Hematopoietic multipotent progenitor cell treated with erythropoietin and hydrocortisone succinate and interleukin-3 and kit ligand, for 17 days (in vitro differentiated cells): Measurements from ENCODE around the gene PCNP.
"Not testable (repeated sequence)": the region's sequence is repeated elsewhere in the genome, so short reads cannot be mapped to it uniquely, and the experiment has no call there.

Experiments used
- DNase-seq: peaks from one replicate; pipeline ENCODE4 v3.0.0-alpha.2; 2015; ENCODE audit warnings: low spot score

PCNP gene

DNA sequence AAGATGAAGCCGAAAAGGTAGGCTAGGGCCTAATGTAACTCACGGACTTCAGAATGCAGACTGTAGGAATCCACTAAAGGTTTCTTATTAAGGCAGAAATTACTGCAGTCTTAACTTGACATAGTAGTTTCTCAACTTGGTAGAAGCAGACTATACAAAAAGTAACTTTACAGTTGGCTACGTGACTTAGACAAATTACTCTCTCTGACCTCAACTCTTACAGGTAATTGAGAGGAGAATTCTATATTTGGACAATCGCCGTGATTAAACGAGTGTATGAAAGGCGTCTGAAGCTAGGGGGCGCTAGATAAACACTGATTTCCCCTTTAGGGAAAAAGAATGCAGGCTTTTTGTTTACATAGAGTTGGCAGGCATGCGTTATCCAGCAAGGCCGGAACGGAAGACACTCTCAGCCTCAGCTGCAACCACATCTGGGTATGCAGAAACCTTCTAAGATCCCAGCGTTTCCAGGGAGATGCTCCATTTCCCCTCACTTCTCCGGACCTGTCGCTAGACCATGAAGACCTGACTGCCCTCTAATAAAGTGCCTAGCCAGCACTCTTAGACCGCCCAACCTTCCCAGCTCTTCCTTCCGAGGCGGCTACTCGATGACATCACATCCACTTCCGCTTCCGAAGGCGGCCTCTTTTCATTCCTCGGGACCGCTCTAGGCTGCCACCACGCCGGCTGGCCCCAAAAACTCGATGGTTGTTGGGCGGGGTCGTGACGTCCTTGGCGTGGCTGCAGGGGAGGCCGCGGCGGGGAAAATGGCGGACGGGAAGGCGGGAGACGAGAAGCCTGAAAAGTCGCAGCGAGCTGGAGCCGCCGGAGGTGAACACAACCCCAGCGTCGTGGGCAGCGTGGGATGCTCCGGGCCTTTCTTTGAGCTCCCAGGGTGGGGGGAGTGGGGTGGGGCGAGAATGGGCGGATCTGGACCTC lies at the start of gene PCNP:
Gene PCNP, plus strand, starts transcription at position 732 of the 939 bp plus-strand sequence. Its CDS starts 36 bp downstream, at position 768.
- peak; percentile 99 for DNase-seq

DNA sequence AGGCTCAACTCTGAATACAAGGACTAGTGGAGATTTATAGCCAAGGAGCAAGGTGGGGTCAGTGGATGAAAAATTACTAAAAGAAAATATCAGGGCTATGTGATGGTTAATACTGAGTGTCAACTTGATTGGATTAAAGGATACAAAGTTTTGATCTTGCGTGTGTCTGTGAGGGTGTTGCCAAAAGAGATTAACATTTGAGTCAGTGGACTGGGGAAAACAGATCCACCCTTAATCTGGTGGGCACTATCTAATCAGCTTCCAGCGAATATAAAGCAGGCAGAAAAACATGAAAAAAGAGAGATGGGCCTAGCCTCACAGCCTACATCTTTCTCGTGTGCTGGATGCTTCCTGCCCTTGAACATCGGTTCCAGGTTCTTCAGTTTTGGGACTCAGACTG lies 46.5 kb upstream of the PCNP start:
- peak; percentile 41 for DNase-seq

- peak; percentile 20 for DNase-seq
Observed at GRCh38 chr3:101527906-101528305, 46.1 kb upstream of the PCNP start.

DNA sequence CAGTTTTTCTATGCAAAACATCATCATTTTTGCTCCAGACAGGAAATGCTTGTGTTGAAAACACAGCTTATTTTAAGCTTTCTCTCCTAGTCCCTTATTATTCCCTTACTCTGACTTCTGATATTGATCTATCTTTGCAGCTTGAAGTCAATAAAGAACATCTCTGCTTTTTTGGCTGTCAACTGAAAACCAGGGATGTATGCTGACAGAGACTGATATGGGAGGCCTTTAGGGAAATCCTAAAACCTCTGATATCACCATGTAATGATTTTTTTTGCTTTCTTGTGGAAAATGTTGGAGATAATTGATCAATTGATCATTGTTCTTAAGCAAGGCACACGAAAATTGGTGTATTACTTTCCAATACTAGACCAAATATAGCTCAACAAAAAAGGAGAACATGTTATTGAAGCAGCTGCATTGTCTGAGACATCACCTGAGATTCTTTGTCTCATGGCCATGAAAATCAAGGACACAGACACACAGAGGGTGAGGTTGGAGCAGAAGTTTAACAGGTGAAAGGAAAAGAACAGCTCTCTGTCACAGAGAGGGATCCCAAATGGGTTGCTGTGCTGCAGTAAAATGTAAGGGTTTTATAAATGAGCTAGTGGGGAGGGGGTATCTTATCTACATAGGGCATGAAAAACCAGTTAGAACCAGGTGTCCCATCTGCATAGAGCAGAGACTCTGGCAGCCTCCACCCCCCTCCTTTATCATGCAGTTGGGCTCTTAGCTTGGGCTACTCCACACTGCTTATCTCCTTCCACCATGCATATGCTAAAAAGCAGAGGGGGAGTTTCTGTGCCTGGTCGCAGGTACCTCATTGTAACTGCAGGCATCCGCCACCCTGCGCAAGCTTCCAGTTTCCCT lies 43.9 kb upstream of the PCNP start:
- peak; percentile 75 for DNase-seq

DNA sequence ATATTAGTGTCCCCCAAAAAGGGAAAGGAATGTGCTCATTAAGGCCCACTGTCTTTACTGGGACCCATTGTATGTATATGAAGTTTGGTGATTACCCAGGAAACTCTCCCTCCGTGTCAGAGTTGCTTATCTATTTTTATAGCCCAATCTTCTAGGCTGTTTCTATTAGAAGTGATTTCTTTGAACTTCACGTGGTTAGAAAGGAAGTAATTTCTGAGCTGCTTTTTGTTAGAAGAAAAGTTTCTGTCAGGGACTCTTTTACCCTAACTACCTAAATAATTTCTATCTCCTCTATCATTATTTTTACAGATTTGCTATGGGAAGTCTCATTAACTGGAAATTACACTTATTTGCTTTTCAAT lies 43.3 kb upstream of the PCNP start:
- no peak for DNase-seq

GRCh38 chr3:101531473-101532086 lies 42.4 kb upstream of the PCNP start:
- no peak for DNase-seq

DNA sequence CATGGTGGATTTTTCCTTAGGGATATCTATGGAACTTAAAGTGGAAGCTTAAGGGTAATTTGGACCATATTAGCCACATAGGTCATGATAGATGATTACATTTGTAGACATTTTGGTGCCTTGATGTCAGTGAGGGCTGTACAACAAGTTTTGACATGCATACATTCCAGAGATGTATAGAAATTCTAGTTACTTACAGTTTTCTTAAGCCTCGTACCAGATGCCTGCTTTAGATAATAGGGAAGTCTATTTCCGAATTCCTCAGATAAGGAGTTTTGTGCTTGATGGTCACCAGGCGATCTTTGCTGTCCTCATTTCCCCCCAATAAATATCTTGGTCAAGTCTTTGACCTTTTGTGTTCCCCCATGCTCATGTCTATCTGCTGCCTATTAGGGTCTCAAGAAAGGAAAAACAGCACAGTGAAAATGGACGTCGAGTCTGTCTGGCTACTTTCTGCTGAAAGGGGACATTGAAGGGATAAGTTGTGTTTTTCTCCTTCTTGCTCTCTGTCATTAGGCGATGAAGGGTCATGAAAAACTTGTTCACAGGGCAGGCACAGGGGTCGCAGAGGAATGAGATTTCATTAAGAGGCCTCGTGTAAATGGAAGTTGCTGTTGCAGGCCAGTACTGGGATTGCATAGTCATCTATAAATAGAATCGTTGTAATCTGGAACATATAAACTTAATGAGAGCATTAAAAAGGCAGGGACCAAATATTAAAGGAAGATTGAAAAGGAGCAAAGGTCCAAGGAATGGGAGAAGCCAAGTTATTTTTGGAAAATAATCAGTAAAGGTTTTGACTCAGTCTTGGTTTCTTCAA lies 41.0 kb upstream of the PCNP start:
- no peak for DNase-seq

- no peak for DNase-seq
Observed at GRCh38 chr3:101533603-101533968, 40.4 kb upstream of the PCNP start.

DNA sequence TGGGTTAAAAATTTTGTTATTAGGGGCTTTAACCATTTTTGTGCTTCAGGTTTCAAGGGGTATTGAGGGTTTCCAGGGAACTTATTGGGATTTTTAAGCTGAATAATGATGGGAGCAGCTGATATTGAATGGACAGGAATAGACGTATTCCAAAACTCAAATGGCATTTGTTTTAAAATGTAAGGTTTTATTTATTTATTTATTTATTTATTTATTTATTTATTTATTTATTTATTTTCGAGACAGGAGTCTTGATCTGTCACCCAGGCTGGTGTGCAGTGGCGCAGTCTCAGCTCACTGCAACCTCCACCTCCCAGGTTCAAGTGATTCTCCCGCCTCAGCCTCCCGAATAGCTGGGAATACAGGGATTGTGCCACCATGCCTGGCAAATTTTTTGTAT lies 38.8 kb upstream of the PCNP start:
- DNase-seq: no peak

DNA sequence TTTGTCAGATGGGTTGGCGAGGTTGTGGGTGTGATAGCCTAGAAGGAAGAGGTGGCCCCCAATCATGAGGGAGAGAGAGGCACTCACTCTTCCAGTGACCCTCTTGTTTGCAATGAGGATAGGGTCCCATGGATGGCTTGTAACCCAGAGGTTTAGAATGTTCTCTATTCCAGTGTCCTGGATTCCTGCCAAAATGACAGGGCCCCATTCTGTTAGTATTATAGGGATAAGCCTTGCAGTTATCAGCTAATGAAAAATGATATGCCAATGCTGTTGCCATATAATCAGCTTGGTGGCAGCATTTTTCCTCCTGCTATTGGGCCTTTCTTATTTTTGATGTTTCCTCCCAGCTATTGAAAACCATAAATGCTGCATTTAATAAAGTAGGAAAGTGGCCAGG lies 37.7 kb upstream of the PCNP start:
- no peak for DNase-seq

GRCh38 chr3:101536955-101537354 lies 37.0 kb upstream of the PCNP start:
- not testable (repeated sequence) for DNase-seq

- no peak for DNase-seq
Observed at GRCh38 chr3:101542957-101543356, 31.0 kb upstream of the PCNP start.

DNA sequence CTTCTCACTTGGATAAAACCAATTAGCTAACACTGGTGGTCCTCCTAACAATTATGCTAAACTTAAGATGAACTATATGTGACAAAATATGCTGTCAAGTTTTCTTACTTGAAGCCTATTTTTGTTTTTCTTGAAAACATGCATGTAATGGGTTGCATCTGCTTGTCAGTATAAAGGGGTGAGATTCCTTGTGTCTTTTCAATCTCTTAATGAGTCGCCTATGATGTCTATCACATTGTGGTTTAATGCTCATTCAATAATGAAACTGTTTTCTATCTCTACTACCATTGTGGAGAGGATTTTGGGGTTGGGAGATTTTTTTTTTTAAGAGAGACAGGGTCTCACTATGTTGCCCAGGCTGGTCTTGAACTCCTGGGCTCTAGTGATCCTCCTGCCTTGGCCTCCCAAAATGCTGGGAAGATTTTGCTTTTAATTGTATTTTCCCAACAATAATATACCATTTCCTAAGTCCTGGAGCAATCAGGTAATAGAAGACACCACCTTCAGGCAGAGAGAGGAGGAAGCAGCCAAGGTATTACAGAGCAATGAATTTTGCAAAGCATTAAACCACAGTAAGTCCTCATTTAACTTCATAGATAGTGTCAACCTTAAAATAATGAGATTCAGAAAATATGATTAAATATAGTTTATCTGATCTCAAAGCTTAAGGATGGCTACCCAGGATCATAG lies 29.7 kb upstream of the PCNP start:
- no peak for DNase-seq

DNA sequence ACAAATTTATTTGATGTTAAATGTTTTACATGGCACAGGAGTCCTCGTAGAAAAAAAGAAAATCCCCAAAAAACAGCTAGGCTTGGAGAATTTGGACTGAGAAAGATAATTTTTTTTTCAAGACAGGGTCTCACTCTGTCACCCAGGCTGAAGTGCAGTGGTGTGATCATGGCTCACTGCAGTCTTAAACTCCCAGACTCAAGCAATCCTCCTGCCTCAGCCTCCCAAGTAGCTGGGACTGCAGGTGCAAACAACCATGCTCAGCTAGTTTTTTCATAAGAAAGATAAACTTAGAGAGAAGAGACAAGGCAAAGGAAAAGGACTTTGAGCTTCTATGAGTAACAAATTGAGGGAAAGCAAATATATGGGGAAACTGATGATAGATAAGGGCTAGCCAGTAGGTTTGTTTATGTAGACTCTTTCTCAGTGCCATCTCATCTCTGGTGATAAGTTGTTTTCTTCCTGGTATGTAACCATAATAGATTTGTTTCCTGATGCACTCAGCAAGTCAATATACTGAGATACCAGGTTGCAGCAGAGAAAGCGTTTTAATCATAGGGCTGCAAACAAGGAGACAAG lies 25.4 kb upstream of the PCNP start:
- no peak for DNase-seq

GRCh38 chr3:101549473-101549872 lies 24.5 kb upstream of the PCNP start:
- no peak for DNase-seq

DNA sequence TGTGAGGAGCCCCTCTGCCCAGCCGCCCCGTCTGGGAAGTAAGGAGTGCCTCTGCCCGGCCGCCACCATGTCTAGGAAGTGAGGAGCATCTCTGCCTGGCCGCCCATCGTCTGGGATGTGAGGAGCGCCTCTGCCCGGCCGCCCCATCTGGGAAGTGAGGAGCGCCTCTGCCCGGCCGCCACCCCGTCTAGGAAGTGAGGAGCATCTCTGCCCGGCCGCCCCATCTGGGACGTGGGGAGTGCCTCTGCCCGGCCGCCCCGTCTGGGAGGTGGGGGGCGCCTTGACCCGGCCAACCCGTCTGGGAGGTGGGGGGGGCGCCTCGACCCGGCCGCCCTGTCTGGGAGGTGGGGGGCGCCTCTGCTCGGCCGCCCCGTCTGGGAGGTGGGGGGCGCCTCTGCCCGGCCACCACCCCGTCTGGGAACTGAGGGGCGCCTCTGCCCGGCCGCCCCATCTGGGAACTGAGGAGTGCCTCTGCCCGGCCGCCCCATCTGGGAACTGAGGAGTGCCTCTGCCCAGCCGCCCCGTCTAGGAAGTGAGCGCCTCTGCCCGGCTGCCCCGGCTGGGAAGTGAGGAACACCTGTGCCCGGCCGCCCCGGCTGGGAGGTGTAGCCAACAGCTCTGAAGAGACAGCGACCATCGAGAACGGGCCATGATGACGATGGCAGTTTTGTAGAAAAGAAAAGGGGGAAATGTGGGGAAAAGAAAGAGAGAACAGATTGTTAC lies 22.5 kb upstream of the PCNP start:
- not testable (repeated sequence) for DNase-seq

GRCh38 chr3:101553381-101553780 lies 20.6 kb upstream of the PCNP start:
- DNase-seq: not testable (repeated sequence)

- no peak for DNase-seq
Observed at GRCh38 chr3:101556064-101556463, 17.9 kb upstream of the PCNP start.

- peak; percentile 93 for DNase-seq
Observed at GRCh38 chr3:101561630-101562328, 12.2 kb upstream of the PCNP start, which contains the start of gene TRMT10C. Gene TRMT10C (plus strand): TSS chr3:101561868. CDS start chr3:101564782, 2,914 bp downstream.
